BLaER1 treated with 17β-estradiol and CSF1 and Interleukin-3, amounts not matched to agents 10 nM and 100 nM (cell line): ENCODE data around the gene RBM3.
A peak's percentile ranks its signal among the peaks of the same experiment; 100 is the strongest.
"Not testable (repeated sequence)": the region's sequence is repeated elsewhere in the genome, so short reads cannot be mapped to it uniquely, and the experiment has no call there.

ENCODE experiments used
- H3K27ac ChIP-seq, 11 experiments: shearing (Covaris generic); formaldehyde crosslinking; 2 replicates each; pipeline ENCODE4 v1.8.1; 2022
- H3K27me3 ChIP-seq, 11 experiments: shearing (Covaris generic); formaldehyde crosslinking; 2 replicates each; pipeline ENCODE4 v1.8.1; 2022
- H3K36me3 ChIP-seq, 11 experiments: shearing (Covaris generic); formaldehyde crosslinking; 2 replicates each; pipeline ENCODE4 v1.8.1; 2022
- H3K4me1 ChIP-seq, 10 experiments: shearing (Covaris generic); formaldehyde crosslinking; 2 replicates each; pipeline ENCODE4 v1.8.1; 2022
- H3K4me2 ChIP-seq, 11 experiments: shearing (Covaris generic); formaldehyde crosslinking; 2 replicates each; pipeline ENCODE4 v1.8.1; 2022
- H3K4me3 ChIP-seq, 10 experiments: shearing (Covaris generic); formaldehyde crosslinking; 2 replicates each; pipeline ENCODE4 v1.8.1; 2022
- H3K9ac ChIP-seq, 11 experiments: shearing (Covaris generic); formaldehyde crosslinking; 2 replicates each; pipeline ENCODE4 v1.8.1; 2022
- H3K9me3 ChIP-seq, 11 experiments: shearing (Covaris generic); formaldehyde crosslinking; replicated peaks in 1 of 11; 2 replicates each; pipeline ENCODE4 v1.8.1; 2022
- H4K20me1 ChIP-seq, 11 experiments: shearing (Covaris generic); formaldehyde crosslinking; 2 replicates each; pipeline ENCODE4 v1.8.1; 2022
- Cebpa-rat ChIP-seq, 11 experiments: shearing (Covaris generic); IDR thresholded peaks; 2 replicates each; pipeline ENCODE4 v1.8.1; 2022

Gene RBM3

GRCh38 chrX:48574270-48575266 lies at the start of gene RBM3:
TSS of gene RBM3 (plus strand) at chrX:48574484. CDS start at chrX:48575181, 697 bp downstream.
- peak within 1 kb of the TSS; percentile 95 to 99 (median 99) for H3K27ac ChIP-seq
- H3K4me1 ChIP-seq: peaks cover 21 to 74% (median 48%) of the 10 kb centered on the region in 10 experiments
- TF ChIP-seq Cebpa-rat (IDR thresholded peaks at IDR 0.05): no peak
- H3K36me3 ChIP-seq: peaks cover 37 to 47% (median 46%) of the 10 kb centered on the region in 11 experiments
- peak within 1 kb of the TSS; percentile 74 to 93 (median 86) for H3K4me2 ChIP-seq
- H3K9ac ChIP-seq: peak within 1 kb of the TSS; percentile 95 to 99 (median 98)
- peak within 1 kb of the TSS; percentile 58 to 82 (median 75) for H3K4me3 ChIP-seq
- H3K27me3 ChIP-seq: peaks cover 0 to 28% (median 8%) of the 10 kb centered on the region in 11 experiments; a peak in 11 of 22 replicates
- H4K20me1 ChIP-seq: peaks cover 13 to 47% (median 40%) of the 10 kb centered on the region in 11 experiments; a peak in 19 of 22 replicates
- no peaks in the 10 kb centered on the region for H3K9me3 ChIP-seq

GRCh38 chrX:48525853-48526252 lies 48.4 kb upstream of the RBM3 start:
- H3K36me3 ChIP-seq: peaks cover 19 to 60% (median 32%) of the 10 kb centered on the region in 11 experiments
- H3K4me2 ChIP-seq: not testable (repeated sequence)

DNA sequence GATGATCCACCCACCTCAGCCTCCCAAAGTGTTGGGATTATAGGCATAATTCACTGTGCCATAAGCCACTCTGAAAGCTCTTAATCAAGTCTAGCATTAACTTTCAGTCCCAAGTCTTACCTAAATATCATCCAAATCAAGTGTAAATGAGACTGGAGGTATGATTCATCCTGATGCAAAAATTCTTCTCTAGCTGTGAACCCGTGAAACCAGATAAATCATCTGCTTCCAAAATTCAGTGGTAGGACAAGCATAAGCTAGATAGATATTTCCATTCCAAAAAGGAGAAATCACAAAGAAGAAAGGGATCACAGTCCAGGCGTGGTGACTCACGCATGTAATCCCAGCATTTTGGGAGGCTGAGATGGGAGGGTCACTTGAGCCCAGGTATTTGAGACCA lies 43.5 kb upstream of the RBM3 start:
- H3K9ac ChIP-seq: no peak overlapping the region
- TF ChIP-seq Cebpa-rat (IDR thresholded peaks at IDR 0.05): no peak
- peaks cover 0 to 25% (median 6%) of the 10 kb centered on the region in 10 experiments; a peak in 6 of 20 replicates for H3K4me1 ChIP-seq
- peak overlapping the region in 1 of 11 experiments; percentile 52; a peak in 1 of 22 replicates for H3K4me2 ChIP-seq
- H4K20me1 ChIP-seq: peaks cover 0 to 9% (median 0%) of the 10 kb centered on the region in 11 experiments; a peak in 1 of 22 replicates
- H3K36me3 ChIP-seq: peaks cover 19 to 46% (median 28%) of the 10 kb centered on the region in 11 experiments
- peaks cover 0 to 7% (median 0%) of the 10 kb centered on the region in 11 experiments; a peak in 2 of 22 replicates for H3K9me3 ChIP-seq
- peak overlapping the region in 3 of 11 experiments; percentile 62 to 79 (median 71); a peak in 5 of 22 replicates for H3K27ac ChIP-seq
- H3K4me3 ChIP-seq: no peak overlapping the region
- peaks cover 48 to 94% (median 72%) of the 10 kb centered on the region in 11 experiments; a peak in 21 of 22 replicates for H3K27me3 ChIP-seq

More at GRCh38 chrX:48525853-48526252, 48.4 kb upstream of the RBM3 start:
- H3K27ac ChIP-seq, H3K9ac ChIP-seq, H4K20me1 ChIP-seq, H3K9me3 ChIP-seq, H3K4me3 ChIP-seq: not testable (repeated sequence)
- Histone ChIP-seq H3K4me1 (peaks cover 10 to 26% (median 21%) of the 10 kb centered on the region in 10 experiments), H3K27me3 (peaks cover 27 to 57% (median 50%) of the 10 kb centered on the region in 11 experiments; a peak in 21 of 22 replicates)

DNA sequence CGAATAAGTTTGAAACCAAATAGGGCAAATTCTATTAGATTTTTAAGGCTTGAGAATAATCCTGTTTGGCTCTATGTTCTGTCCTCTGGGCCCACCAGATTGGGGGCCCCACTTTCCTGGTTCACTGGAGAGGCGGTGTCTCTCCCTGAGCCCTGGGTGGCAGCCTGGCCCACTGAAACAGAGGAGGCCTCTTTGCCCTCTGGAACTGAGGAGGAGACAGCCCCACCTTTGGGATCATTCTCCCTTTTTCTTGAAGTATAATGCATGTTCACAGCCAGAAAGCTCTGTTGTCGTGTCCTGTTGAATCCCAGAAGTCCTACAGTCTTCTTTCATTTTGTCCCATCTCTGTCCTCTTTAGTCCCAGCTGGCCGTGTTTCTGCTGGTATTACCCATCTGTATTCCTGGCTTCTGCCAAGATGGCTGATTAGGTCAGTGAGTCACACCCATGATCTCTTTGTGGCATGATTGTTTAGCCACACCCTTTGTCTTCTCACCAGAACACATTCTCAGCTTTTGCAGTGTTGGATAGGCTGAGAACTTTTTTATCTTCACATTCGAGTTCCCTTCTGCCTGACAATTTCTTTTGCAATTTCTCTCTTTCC lies 42.8 kb upstream of the RBM3 start:
- Histone ChIP-seq H3K4me1 (peaks cover 0 to 27% (median 6%) of the 10 kb centered on the region in 10 experiments; a peak in 6 of 20 replicates), H3K9ac (peak overlapping the region in 1 of 11 experiments; percentile 45; a peak in 3 of 22 replicates), H4K20me1 (peaks cover 0 to 7% (median 0%) of the 10 kb centered on the region in 11 experiments; a peak in 1 of 22 replicates), H3K27me3 (peaks cover 48 to 94% (median 73%) of the 10 kb centered on the region in 11 experiments; a peak in 21 of 22 replicates), H3K36me3 (peaks cover 18 to 40% (median 26%) of the 10 kb centered on the region in 11 experiments), H3K4me3 (no peak overlapping the region), H3K27ac (peak overlapping the region in 6 of 11 experiments; percentile 4 to 79 (median 61); a peak in 10 of 22 replicates), H3K9me3 (peaks cover 0 to 7% (median 0%) of the 10 kb centered on the region in 11 experiments; a peak in 2 of 22 replicates), H3K4me2 (peak overlapping the region in 3 of 11 experiments; percentile 4 to 52 (median 25); a peak in 4 of 22 replicates)
- no peak for TF ChIP-seq Cebpa-rat (IDR thresholded peaks at IDR 0.05)

GRCh38 chrX:48532161-48532560 lies 42.1 kb upstream of the RBM3 start:
- Histone ChIP-seq H3K9ac (no peak overlapping the region), H3K27ac (peak overlapping the region in 5 of 11 experiments; percentile 46 to 79 (median 62); a peak in 6 of 22 replicates), H3K4me1 (peaks cover 0 to 27% (median 6%) of the 10 kb centered on the region in 10 experiments; a peak in 6 of 20 replicates), H4K20me1 (peaks cover 0 to 2% (median 0%) of the 10 kb centered on the region in 11 experiments; a peak in 1 of 22 replicates), H3K4me3 (no peak overlapping the region), H3K9me3 (peaks cover 0 to 7% (median 0%) of the 10 kb centered on the region in 11 experiments; a peak in 2 of 22 replicates), H3K27me3 (peaks cover 48 to 93% (median 68%) of the 10 kb centered on the region in 11 experiments; a peak in 21 of 22 replicates), H3K4me2 (peak overlapping the region in 3 of 11 experiments; percentile 1 to 52 (median 5); a peak in 3 of 22 replicates), H3K36me3 (peaks cover 11 to 33% (median 19%) of the 10 kb centered on the region in 11 experiments)
- TF ChIP-seq Cebpa-rat (IDR thresholded peaks at IDR 0.05): no peak

- H3K4me3 ChIP-seq: no peak overlapping the region
- no peak overlapping the region for H3K27ac ChIP-seq
- peaks cover 0 to 7% (median 0%) of the 10 kb centered on the region in 11 experiments; a peak in 2 of 22 replicates for H3K9me3 ChIP-seq
- H3K27me3 ChIP-seq: peaks cover 43 to 90% (median 59%) of the 10 kb centered on the region in 11 experiments; a peak in 21 of 22 replicates
- H3K4me2 ChIP-seq: no peak overlapping the region
- H3K9ac ChIP-seq: no peak overlapping the region
- H4K20me1 ChIP-seq: no peaks in the 10 kb centered on the region; a peak in 1 of 22 replicates
- TF ChIP-seq Cebpa-rat (IDR thresholded peaks at IDR 0.05): no peak
- peaks cover 0 to 27% (median 6%) of the 10 kb centered on the region in 10 experiments; a peak in 6 of 20 replicates for H3K4me1 ChIP-seq
- peaks cover 2 to 23% (median 10%) of the 10 kb centered on the region in 11 experiments; a peak in 17 of 22 replicates for H3K36me3 ChIP-seq
These were observed 41.1 kb upstream of the RBM3 start for GRCh38 chrX:48533165-48533564.

DNA sequence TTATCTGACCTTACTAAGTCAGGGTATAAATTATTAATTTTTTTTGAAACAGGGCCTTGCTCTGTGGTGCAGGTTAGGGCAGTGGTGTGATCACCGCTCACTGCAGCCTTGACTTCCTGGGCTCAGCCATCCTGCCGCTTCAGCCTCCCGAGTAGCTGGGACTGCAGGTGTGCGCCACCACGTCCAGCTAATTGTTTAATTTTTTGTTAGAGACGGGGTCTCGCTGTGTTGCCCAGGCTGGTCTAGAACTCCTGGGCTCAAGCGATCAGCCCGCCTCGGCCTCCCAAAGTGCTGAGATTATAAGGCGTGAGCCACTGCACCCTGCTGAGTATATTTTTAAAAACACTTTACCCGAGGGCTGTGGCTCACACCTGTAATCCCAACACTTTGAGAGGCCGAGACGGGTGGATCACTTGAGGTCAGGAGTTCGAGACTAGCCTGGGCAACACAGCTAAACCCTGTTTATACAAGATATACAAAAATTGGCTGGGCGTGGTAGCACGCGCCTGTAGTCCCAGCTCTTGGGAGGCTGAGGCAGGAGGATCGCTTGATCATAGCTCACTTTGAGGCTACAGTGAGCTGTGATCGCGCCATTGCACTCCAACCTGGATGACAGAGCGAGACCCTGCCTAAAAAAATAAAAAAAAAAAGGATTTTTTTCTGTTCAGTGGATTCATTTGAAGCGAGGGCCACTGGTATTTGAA lies 35.5 kb upstream of the RBM3 start:
- H3K4me2 ChIP-seq: peak overlapping the region in 9 of 11 experiments; percentile 13 to 56 (median 36); a peak in 8 of 22 replicates
- H3K27ac ChIP-seq: peak overlapping the region in 10 of 11 experiments; percentile 45 to 92 (median 76); a peak in 17 of 22 replicates
- 0 out of 22 replicates have a peak, but pooled peaks cover 0 to 4% (median 0%) of the 10 kb centered on the region in 11 experiments for H3K9me3 ChIP-seq
- H3K4me3 ChIP-seq: peak overlapping the region in 7 of 10 experiments; percentile 24 to 72 (median 55); a peak in 8 of 20 replicates
- peaks cover 0 to 10% (median 0%) of the 10 kb centered on the region in 11 experiments; a peak in 4 of 22 replicates for H4K20me1 ChIP-seq
- peaks cover 0 to 19% (median 9%) of the 10 kb centered on the region in 11 experiments; a peak in 13 of 22 replicates for H3K36me3 ChIP-seq
- H3K27me3 ChIP-seq: peaks cover 0 to 44% (median 12%) of the 10 kb centered on the region in 11 experiments; a peak in 12 of 22 replicates
- peaks cover 18 to 27% (median 23%) of the 10 kb centered on the region in 10 experiments for H3K4me1 ChIP-seq
- no peak for TF ChIP-seq Cebpa-rat (IDR thresholded peaks at IDR 0.05)
- peak overlapping the region in 8 of 11 experiments; percentile 41 to 87 (median 84); a peak in 10 of 22 replicates for H3K9ac ChIP-seq
